GM08714 (cell line): ENCODE data around the gene XPO4.

ENCODE experiments used
- H3K4me3 ChIP-seq: fragments of 200-500 bp; sonication (Bioruptor generic); 2 replicates; pipeline ENCODE4 v1.5.1; 2014; ENCODE audit warnings: mild to moderate bottlenecking, low read length, inconsistent platforms
- ZNF274 ChIP-seq: IDR thresholded peaks from 2 replicates; pipeline ENCODE4 v1.6.1; 2012; ENCODE audit warnings: mild to moderate bottlenecking, low read depth, low read length

Gene XPO4

GRCh38 chr13:20860844-20861243 is 41.7 kb downstream of the XPO4 start:
- H3K4me3 ChIP-seq, result no peak overlapping the region
- TF ChIP-seq ZNF274, result no peak

- no peak overlapping the region for H3K4me3 ChIP-seq
- TF ChIP-seq ZNF274, result no peak
Observed at GRCh38 chr13:20856650-20857049, 45.9 kb downstream of the XPO4 start.

- H3K4me3 ChIP-seq, result no peak overlapping the region
- no peak for TF ChIP-seq ZNF274
Observed at GRCh38 chr13:20851844-20852402, 50.6 kb downstream of the XPO4 start.

GRCh38 chr13:20848944-20849343 is 53.6 kb downstream of the XPO4 start:
- no peak overlapping the region for H3K4me3 ChIP-seq
- TF ChIP-seq ZNF274, result no peak

- no peak for TF ChIP-seq ZNF274
- no peak overlapping the region for H3K4me3 ChIP-seq
Observed at GRCh38 chr13:20848203-20848602, 54.3 kb downstream of the XPO4 start.

GRCh38 chr13:20847296-20847695 is 55.2 kb downstream of the XPO4 start:
- no peak for TF ChIP-seq ZNF274
- no peak overlapping the region for H3K4me3 ChIP-seq

GRCh38 chr13:20843166-20843565 is 59.4 kb downstream of the XPO4 start:
- no peak overlapping the region for H3K4me3 ChIP-seq
- no peak for TF ChIP-seq ZNF274

- H3K4me3 ChIP-seq, result no peak overlapping the region
- no peak for TF ChIP-seq ZNF274
Observed at GRCh38 chr13:20840568-20840967, 62.0 kb downstream of the XPO4 start.

GRCh38 chr13:20833900-20834679 is 68.5 kb downstream of the XPO4 start:
- no peak for TF ChIP-seq ZNF274
- no peak overlapping the region for H3K4me3 ChIP-seq

- no peak for TF ChIP-seq ZNF274
- no peak overlapping the region for H3K4me3 ChIP-seq
Observed at GRCh38 chr13:20832861-20833260, 69.7 kb downstream of the XPO4 start.

- TF ChIP-seq ZNF274, result no peak
- no peak overlapping the region for H3K4me3 ChIP-seq
Observed at GRCh38 chr13:20831933-20832332, 70.6 kb downstream of the XPO4 start.

GRCh38 chr13:20831254-20831653 is 71.3 kb downstream of the XPO4 start:
- H3K4me3 ChIP-seq, result no peak overlapping the region
- TF ChIP-seq ZNF274, result no peak

GRCh38 chr13:20828539-20829364 is 73.8 kb downstream of the XPO4 start:
- no peak overlapping the region for H3K4me3 ChIP-seq
- no peak for TF ChIP-seq ZNF274

- no peak for TF ChIP-seq ZNF274
- no peak overlapping the region for H3K4me3 ChIP-seq
Observed at GRCh38 chr13:20826843-20827560, 75.5 kb downstream of the XPO4 start.
